HEK293 (cell line): ENCODE data around the gene RSPH3.

ENCODE experiments used
- CTCF ChIA-PET: fragments of 350-600 bp; formaldehyde crosslinking; extraction: SDS; loops from one replicate; lab custom pipeline; 2021; ENCODE audit warnings: antibody characterized with exemption; lab: Yijun Ruan, JAX
- POLR2A ChIA-PET: fragments of 300-600 bp; formaldehyde crosslinking; extraction: SDS; loops from one replicate; lab custom pipeline; 2020; ENCODE audit warnings: antibody characterized with exemption, inconsistent platforms; lab: Yijun Ruan, JAX
- H3K27ac ChIP-seq: fragments of 200-500 bp; sonication (Bioruptor generic); 2 replicates; pipeline ENCODE4 v1.5.1; 2014; ENCODE audit warnings: low read depth, low read length, control low read depth, inconsistent platforms; ENCODE audit errors: extremely low read depth
- H3K36me3 ChIP-seq, 2 experiments: fragments of 200-500 bp in 1 of 2; sonication (Bioruptor generic) in 1 of 2; 1 replicate in 1 of 2; 2 replicates in 1 of 2; pipeline ENCODE4 v1.5.1; 2014 to 2017; ENCODE audit warnings: inconsistent platforms in 2 of 2, low read length in 2 of 2; ENCODE audit not compliant: control insufficient read depth in 2 of 2, insufficient read depth in 1 of 2
- H3K4me1 ChIP-seq: fragments of 200-500 bp; sonication (Bioruptor generic); 2 replicates; pipeline ENCODE4 v1.5.1; 2014; ENCODE audit warnings: mild to moderate bottlenecking, low read length, inconsistent platforms; ENCODE audit not compliant: control insufficient read depth, insufficient read depth
- H3K4me3 ChIP-seq: 2 replicates; pipeline ENCODE4 v1.5.1; 2011; ENCODE audit warnings: low read depth, mild to moderate bottlenecking, control low read depth, low read length, moderate library complexity
- H3K9me3 ChIP-seq: fragments of 200-500 bp; sonication (Bioruptor generic); 2 replicates; pipeline ENCODE4 v1.5.1; 2014; ENCODE audit warnings: low read depth, low read length, inconsistent platforms; ENCODE audit not compliant: control insufficient read depth, insufficient read depth
- BCL6B ChIP-seq: fragments of 450-650 bp; formaldehyde crosslinking; IDR thresholded peaks from 2 replicates; pipeline ENCODE4 v1.5.1; 2017; ENCODE audit warnings: missing biosample characterization, missing genetic modification characterization
- EGR2 ChIP-seq: fragments of 450-650 bp; formaldehyde crosslinking; IDR thresholded peaks from 2 replicates; pipeline ENCODE4 v1.5.1; 2016; ENCODE audit warnings: low read depth, missing biosample characterization, missing genetic modification characterization
- KLF10 ChIP-seq: fragments of 450-650 bp; IDR thresholded peaks from 2 replicates; pipeline ENCODE4 v1.5.1; 2018; ENCODE audit warnings: missing biosample characterization, mild to moderate bottlenecking, missing genetic modification characterization
- KLF16 ChIP-seq: fragments of 450-650 bp; formaldehyde crosslinking; IDR thresholded peaks from 2 replicates; pipeline ENCODE4 v1.5.1; 2017; ENCODE audit warnings: missing biosample characterization, missing genetic modification characterization
- MYNN ChIP-seq: fragments of 450-650 bp; formaldehyde crosslinking; IDR thresholded peaks from 2 replicates; pipeline ENCODE4 v1.5.1; 2016; ENCODE audit warnings: missing biosample characterization, missing genetic modification characterization, borderline replicate concordance
- SP3 ChIP-seq: fragments of 450-650 bp; formaldehyde crosslinking; IDR thresholded peaks from 2 replicates; pipeline ENCODE4 v1.5.1; 2016; ENCODE audit warnings: missing biosample characterization, missing genetic modification characterization
- WT1 ChIP-seq: fragments of 450-650 bp; formaldehyde crosslinking; IDR thresholded peaks from 2 replicates; pipeline ENCODE4 v1.5.1; 2016; ENCODE audit warnings: missing biosample characterization, missing genetic modification characterization
- YY2 ChIP-seq: fragments of 450-650 bp; formaldehyde crosslinking; IDR thresholded peaks from 2 replicates; pipeline ENCODE4 v1.5.1; 2016; ENCODE audit warnings: missing biosample characterization, missing genetic modification characterization
- ZFHX2 ChIP-seq: fragments of 450-650 bp; formaldehyde crosslinking; conservative IDR thresholded peaks from 2 replicates; pipeline ENCODE4 v1.5.1; 2016; ENCODE audit warnings: missing biosample characterization, missing genetic modification characterization
- ZFP3 ChIP-seq: fragments of 450-650 bp; formaldehyde crosslinking; IDR thresholded peaks from 2 replicates; pipeline ENCODE4 v1.5.1; 2016; ENCODE audit warnings: low read depth, missing biosample characterization, missing genetic modification characterization
- ZNF133 ChIP-seq: fragments of 450-650 bp; formaldehyde crosslinking; IDR thresholded peaks from 2 replicates; pipeline ENCODE4 v1.5.1; 2016; ENCODE audit warnings: missing biosample characterization, missing genetic modification characterization
- ZNF391 ChIP-seq: fragments of 450-650 bp; formaldehyde crosslinking; IDR thresholded peaks from 2 replicates; pipeline ENCODE4 v1.5.1; 2016; ENCODE audit warnings: low read depth, missing biosample characterization, missing genetic modification characterization, borderline replicate concordance
- ZNF518A ChIP-seq: fragments of 450-650 bp; formaldehyde crosslinking; conservative IDR thresholded peaks from 2 replicates; pipeline ENCODE4 v1.5.1; 2016; ENCODE audit warnings: low read depth, missing biosample characterization, missing genetic modification characterization
- ZNF629 ChIP-seq: fragments of 450-650 bp; formaldehyde crosslinking; IDR thresholded peaks from 2 replicates; pipeline ENCODE4 v1.5.1; 2017; ENCODE audit warnings: missing biosample characterization, missing genetic modification characterization
- ZNF664 ChIP-seq: fragments of 450-650 bp; formaldehyde crosslinking; IDR thresholded peaks from 2 replicates; pipeline ENCODE4 v1.5.1; 2016; ENCODE audit warnings: missing biosample characterization, missing genetic modification characterization
- ZNF692 ChIP-seq: fragments of 450-650 bp; formaldehyde crosslinking; IDR thresholded peaks from 2 replicates; pipeline ENCODE4 v1.5.1; 2016; ENCODE audit warnings: missing biosample characterization, missing genetic modification characterization
- ZNF701 ChIP-seq: fragments of 450-650 bp; formaldehyde crosslinking; IDR thresholded peaks from 2 replicates; pipeline ENCODE4 v1.5.1; 2016; ENCODE audit warnings: missing biosample characterization, missing genetic modification characterization
- ZNF704 ChIP-seq: fragments of 450-650 bp; formaldehyde crosslinking; IDR thresholded peaks from 2 replicates; pipeline ENCODE4 v1.5.1; 2016; ENCODE audit warnings: missing biosample characterization, missing genetic modification characterization
- ZSCAN30 ChIP-seq: fragments of 450-650 bp; IDR thresholded peaks from 2 replicates; pipeline ENCODE4 v1.5.1; 2018; ENCODE audit warnings: missing biosample characterization, mild to moderate bottlenecking, missing genetic modification characterization, moderate library complexity
- TF ChIP-seq, protein P1 (sequence below): fragments of 450-650 bp; formaldehyde crosslinking; IDR thresholded peaks from 2 replicates; pipeline ENCODE4 v1.5.1; 2016; ENCODE audit warnings: missing biosample characterization, missing genetic modification characterization

Gene RSPH3

GRCh38 chr6:158939255-158940159 is 60.5 kb downstream of the RSPH3 start:
- TF ChIP-seq MYNN, result no peak
- TF ChIP-seq ZNF692 (tag by site-specific recombination), result no peak
- no peak for TF ChIP-seq YY2 (tag by site-specific recombination)
- no peak for TF ChIP-seq ZNF629 (tag by site-specific recombination)
- TF ChIP-seq ZNF518A, result no peak
- TF ChIP-seq ZFHX2, result peak; percentile 30
- no peak for TF ChIP-seq ZFP3 (tag by site-specific recombination)
- no peak for TF ChIP-seq ZNF704 (tag by site-specific recombination)
- no peak for TF ChIP-seq WT1
- no peak for TF ChIP-seq ZNF701 (tag by site-specific recombination)
- no peak for TF ChIP-seq BCL6B (tag by site-specific recombination)
- TF ChIP-seq ZNF133 (tag by site-specific recombination), result no peak
- no peak for TF ChIP-seq KLF16 (tag by site-specific recombination)
- no peak for TF ChIP-seq ZNF664
- TF ChIP-seq EGR2 (tag by site-specific recombination), result peak; percentile 39; the same call in 1 of the 2 replicates
- Histone ChIP-seq H3K4me3 (no peak overlapping the region), H3K9me3 (no peaks in the 10 kb centered on the region), H3K36me3 (no peaks in the 10 kb centered on the region), H3K4me1 (no peaks in the 10 kb centered on the region), H3K27ac (no peak overlapping the region)
- ChIA-PET POLR2A (interaction anchor here (0.6 to 1.6 kb wide), 3 partner anchors 13 to 1182 kb away, joined by 3 to 5 read pairs (median 3); partner anchors contain the start of gene SLC22A1), CTCF (interaction anchor here (0.9 kb wide), 1 partner anchor 223 kb away, joined by 5 read pairs; no protein-coding TSS in a partner anchor)

DNA sequence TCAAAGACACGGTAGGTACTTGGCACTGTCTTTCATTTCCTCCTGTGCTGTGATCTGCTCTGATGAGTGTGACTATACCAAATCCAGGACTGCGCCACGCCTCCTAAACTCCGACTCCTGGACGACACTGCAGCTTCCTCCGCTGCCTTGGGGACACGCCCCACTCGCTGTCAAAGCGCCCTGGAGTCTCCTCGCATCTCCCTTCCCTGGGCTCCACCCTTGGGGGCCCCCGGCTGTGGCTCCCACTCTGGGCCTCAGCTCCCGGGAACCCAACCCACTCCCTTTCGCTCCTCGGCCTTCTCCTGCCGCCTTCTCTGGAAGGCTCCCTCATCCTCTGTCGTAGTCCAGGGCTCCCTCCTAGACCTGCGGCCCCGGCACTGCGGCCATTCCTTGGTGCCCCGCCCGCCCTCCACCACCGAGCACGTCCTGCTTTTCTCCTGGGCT is 61.2 kb downstream of the RSPH3 start:
- POLR2A ChIA-PET, result interaction anchor here (1.6 kb wide), 1 partner anchor 69 kb away, joined by 5 read pairs; no protein-coding TSS in a partner anchor
- H3K4me3 ChIP-seq, result no peak overlapping the region
- TF ChIP-seq ZNF391 (tag by site-specific recombination) (no peak), ZSCAN30 (no peak), KLF10 (tag by site-specific recombination) (no peak), SP3 (tag by site-specific recombination) (no peak)
- TF ChIP-seq, protein P1, sequence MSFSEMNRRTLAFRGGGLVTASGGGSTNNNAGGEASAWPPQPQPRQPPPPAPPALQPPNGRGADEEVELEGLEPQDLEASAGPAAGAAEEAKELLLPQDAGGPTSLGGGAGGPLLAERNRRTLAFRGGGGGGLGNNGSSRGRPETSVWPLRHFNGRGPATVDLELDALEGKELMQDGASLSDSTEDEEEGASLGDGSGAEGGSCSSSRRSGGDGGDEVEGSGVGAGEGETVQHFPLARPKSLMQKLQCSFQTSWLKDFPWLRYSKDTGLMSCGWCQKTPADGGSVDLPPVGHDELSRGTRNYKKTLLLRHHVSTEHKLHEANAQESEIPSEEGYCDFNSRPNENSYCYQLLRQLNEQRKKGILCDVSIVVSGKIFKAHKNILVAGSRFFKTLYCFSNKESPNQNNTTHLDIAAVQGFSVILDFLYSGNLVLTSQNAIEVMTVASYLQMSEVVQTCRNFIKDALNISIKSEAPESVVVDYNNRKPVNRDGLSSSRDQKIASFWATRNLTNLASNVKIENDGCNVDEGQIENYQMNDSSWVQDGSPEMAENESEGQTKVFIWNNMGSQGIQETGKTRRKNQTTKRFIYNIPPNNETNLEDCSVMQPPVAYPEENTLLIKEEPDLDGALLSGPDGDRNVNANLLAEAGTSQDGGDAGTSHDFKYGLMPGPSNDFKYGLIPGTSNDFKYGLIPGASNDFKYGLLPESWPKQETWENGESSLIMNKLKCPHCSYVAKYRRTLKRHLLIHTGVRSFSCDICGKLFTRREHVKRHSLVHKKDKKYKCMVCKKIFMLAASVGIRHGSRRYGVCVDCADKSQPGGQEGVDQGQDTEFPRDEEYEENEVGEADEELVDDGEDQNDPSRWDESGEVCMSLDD (tag by site-specific recombination), result no peak

More for the DNA sequence above, 61.2 kb downstream of the RSPH3 start:
- no peaks in the 10 kb centered on the region for H3K4me1 ChIP-seq
- no peak overlapping the region for H3K27ac ChIP-seq
- CTCF ChIA-PET, result interaction anchor here (0.9 kb wide), 1 partner anchor 223 kb away, joined by 5 read pairs; no protein-coding TSS in a partner anchor
- H3K36me3 ChIP-seq, result no peaks in the 10 kb centered on the region
- no peaks in the 10 kb centered on the region for H3K9me3 ChIP-seq
